Measurements from ENCODE around the gene CDK5RAP2. TPM values are rescaled to one million over a fixed set of nuclear protein-coding genes. Genes with fewer than 3 reads are reported as not detected.

The CDK5RAP2 gene
- total RNA-seq, 2 experiments from 2014 or later = 76.0 to 81.6 TPM

DNA sequence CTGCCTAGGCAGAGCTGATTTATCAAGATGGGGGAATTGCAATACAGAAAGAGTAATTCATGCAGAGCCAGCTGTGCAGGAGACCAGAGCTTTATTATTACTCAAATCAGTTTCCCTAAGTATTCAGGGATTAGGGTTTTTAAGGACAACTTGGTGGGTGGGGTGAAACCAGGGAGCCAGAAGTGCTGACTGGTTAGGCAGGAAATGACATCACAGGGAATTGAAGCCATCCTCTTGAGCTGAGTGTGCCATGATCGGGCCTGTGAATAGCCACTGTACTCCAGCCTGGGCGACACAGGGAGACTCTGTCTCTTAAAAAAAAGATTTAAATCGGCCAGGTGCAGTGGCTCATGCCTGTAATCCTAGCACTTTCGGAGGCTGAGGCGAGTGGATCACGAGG is 45.3 kb upstream of the CDK5RAP2 start:
- Histone ChIP-seq H3K4me1 (ENCODE audit: insufficient read depth, low read length, poor library complexity, severe bottlenecking) (no peaks in the 10 kb centered on the region), H3K36me3 (ENCODE audit: insufficient read depth, low read length) (no peaks in the 10 kb centered on the region), H2AFZ (ENCODE audit: low read length) (no peak overlapping the region), H3K9me2 (ENCODE audit: insufficient read depth, low read length) (no peaks in the 10 kb centered on the region), H3K79me2 (ENCODE audit: insufficient read depth, low read depth, low read length) (no peaks in the 10 kb centered on the region), H3K4me3 (ENCODE audit: low read depth, low read length, poor library complexity, severe bottlenecking) (no peak overlapping the region), H4K20me1 (ENCODE audit: insufficient read depth, low read length) (no peaks in the 10 kb centered on the region), H3K27ac (ENCODE audit: low read depth, low read length, poor library complexity, severe bottlenecking) (no peak overlapping the region), H3K9me3 (ENCODE audit: low read length) (no peaks in the 10 kb centered on the region), H3K4me2 (ENCODE audit: low read length) (no peak overlapping the region)
- ChIA-PET POLR2A (interaction anchor here (1.2 kb wide), 1 partner anchor 21 kb away, joined by 4 read pairs; no protein-coding TSS in a partner anchor), CTCF (ENCODE audit: unreplicated experiment) (no interaction called here)
- intact Hi-C loops (cut with micrococcal nuclease; ENCODE audit: unreplicated experiment) = loop anchor here (10.0 kb wide), 1 partner anchor 90 kb away; the partner anchor contains the start of gene MEGF9
- no peak for TF ChIP-seq EZH2phosphoT487 (IDR thresholded peaks at IDR 0.05; ENCODE audit: borderline replicate concordance, low read depth, low read length)
- TF ChIP-seq, protein P1, sequence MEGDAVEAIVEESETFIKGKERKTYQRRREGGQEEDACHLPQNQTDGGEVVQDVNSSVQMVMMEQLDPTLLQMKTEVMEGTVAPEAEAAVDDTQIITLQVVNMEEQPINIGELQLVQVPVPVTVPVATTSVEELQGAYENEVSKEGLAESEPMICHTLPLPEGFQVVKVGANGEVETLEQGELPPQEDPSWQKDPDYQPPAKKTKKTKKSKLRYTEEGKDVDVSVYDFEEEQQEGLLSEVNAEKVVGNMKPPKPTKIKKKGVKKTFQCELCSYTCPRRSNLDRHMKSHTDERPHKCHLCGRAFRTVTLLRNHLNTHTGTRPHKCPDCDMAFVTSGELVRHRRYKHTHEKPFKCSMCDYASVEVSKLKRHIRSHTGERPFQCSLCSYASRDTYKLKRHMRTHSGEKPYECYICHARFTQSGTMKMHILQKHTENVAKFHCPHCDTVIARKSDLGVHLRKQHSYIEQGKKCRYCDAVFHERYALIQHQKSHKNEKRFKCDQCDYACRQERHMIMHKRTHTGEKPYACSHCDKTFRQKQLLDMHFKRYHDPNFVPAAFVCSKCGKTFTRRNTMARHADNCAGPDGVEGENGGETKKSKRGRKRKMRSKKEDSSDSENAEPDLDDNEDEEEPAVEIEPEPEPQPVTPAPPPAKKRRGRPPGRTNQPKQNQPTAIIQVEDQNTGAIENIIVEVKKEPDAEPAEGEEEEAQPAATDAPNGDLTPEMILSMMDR (conservative IDR thresholded peaks at IDR 0.05; ENCODE audit: low read length) = no peak
- no TSS peak for BruUV-seq (replicated peaks)
- no peak for DNase-seq (ENCODE audit: low spot score)

DNA sequence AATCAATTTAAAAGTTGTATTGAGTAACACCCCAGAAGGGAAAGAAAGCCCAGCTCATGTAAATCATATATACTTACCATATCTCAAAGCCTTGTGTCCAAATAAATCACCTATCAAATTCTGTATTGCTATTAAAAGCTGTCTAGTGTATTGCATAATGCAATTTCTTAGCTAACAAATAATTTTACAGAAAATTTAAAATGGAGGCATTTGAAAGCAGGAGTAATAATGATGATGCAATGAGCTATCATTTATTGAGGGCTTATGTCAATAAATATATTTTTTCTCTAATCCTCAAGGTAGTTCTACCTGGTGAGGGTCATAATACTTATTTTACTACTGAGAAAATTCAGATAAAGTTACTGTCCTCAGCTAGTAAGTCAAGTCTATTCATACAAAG is 42.8 kb upstream of the CDK5RAP2 start:
- Histone ChIP-seq H3K4me2 (ENCODE audit: low read length) (no peak overlapping the region), H3K36me3 (ENCODE audit: insufficient read depth, low read length) (peaks cover 4% of the 10 kb centered on the region; the same call in 1 of the 2 replicates), H4K20me1 (ENCODE audit: insufficient read depth, low read length) (no peaks in the 10 kb centered on the region), H2AFZ (ENCODE audit: low read length) (no peak overlapping the region), H3K27ac (ENCODE audit: low read depth, low read length, poor library complexity, severe bottlenecking) (no peak overlapping the region), H3K9me2 (ENCODE audit: insufficient read depth, low read length) (no peaks in the 10 kb centered on the region), H3K9me3 (ENCODE audit: low read length) (no peaks in the 10 kb centered on the region), H3K4me1 (ENCODE audit: insufficient read depth, low read length, poor library complexity, severe bottlenecking) (no peaks in the 10 kb centered on the region), H3K79me2 (ENCODE audit: insufficient read depth, low read depth, low read length) (no peaks in the 10 kb centered on the region), H3K4me3 (ENCODE audit: low read depth, low read length, poor library complexity, severe bottlenecking) (no peak overlapping the region)
- no peak for TF ChIP-seq EZH2phosphoT487 (IDR thresholded peaks at IDR 0.05; ENCODE audit: borderline replicate concordance, low read depth, low read length)
- TF ChIP-seq, protein P1 (conservative IDR thresholded peaks at IDR 0.05; ENCODE audit: low read length) = no peak
- no peak for DNase-seq (ENCODE audit: low spot score)
- intact Hi-C loops (cut with micrococcal nuclease; ENCODE audit: unreplicated experiment) = loop anchor here (10.0 kb wide), 1 partner anchor 92 kb away; the partner anchor contains the start of gene MEGF9
- POLR2A ChIA-PET = interaction anchor here (0.5 to 1.9 kb wide), 7 partner anchors 9 to 520 kb away, joined by 3 to 9 read pairs (median 4); no protein-coding TSS in a partner anchor
- no TSS peak for BruUV-seq (replicated peaks)
- CTCF ChIA-PET (ENCODE audit: unreplicated experiment) = no interaction called here

DNA sequence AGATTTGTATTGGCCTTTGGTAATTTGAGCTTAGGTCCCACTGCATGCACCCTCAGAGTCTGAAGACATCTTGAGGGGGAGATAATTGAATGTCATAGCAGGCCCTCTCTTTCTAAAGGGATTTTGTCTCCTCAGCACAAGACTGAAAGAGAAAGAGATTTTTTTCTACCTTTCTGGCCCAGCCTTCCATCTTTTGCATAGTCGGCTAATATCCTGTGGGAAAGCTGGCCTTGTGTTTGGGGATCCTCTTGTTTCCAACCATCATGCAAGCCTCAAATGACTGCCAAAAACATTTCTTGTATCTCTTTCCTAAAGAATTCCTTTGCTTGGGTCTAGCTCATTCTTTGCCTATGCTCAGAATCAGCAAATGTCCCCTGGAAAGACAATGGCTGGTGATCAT is 42.0 kb upstream of the CDK5RAP2 start:
- Histone ChIP-seq H3K79me2 (ENCODE audit: insufficient read depth, low read depth, low read length) (no peaks in the 10 kb centered on the region), H3K36me3 (ENCODE audit: insufficient read depth, low read length) (peaks cover 4% of the 10 kb centered on the region; the same call in 1 of the 2 replicates), H3K4me3 (ENCODE audit: low read depth, low read length, poor library complexity, severe bottlenecking) (no peak overlapping the region), H3K4me1 (ENCODE audit: insufficient read depth, low read length, poor library complexity, severe bottlenecking) (no peaks in the 10 kb centered on the region), H3K4me2 (ENCODE audit: low read length) (no peak overlapping the region), H2AFZ (ENCODE audit: low read length) (no peak overlapping the region), H3K27ac (ENCODE audit: low read depth, low read length, poor library complexity, severe bottlenecking) (no peak overlapping the region), H4K20me1 (ENCODE audit: insufficient read depth, low read length) (no peaks in the 10 kb centered on the region), H3K9me2 (ENCODE audit: insufficient read depth, low read length) (no peaks in the 10 kb centered on the region), H3K9me3 (ENCODE audit: low read length) (no peaks in the 10 kb centered on the region)
- CTCF ChIA-PET (ENCODE audit: unreplicated experiment) = no interaction called here
- TF ChIP-seq, protein P1 (conservative IDR thresholded peaks at IDR 0.05; ENCODE audit: low read length) = no peak
- no peak for TF ChIP-seq EZH2phosphoT487 (IDR thresholded peaks at IDR 0.05; ENCODE audit: borderline replicate concordance, low read depth, low read length)
- POLR2A ChIA-PET = interaction anchor here (0.6 to 1.9 kb wide), 3 partner anchors 8 to 119 kb away, joined by 5 to 6 read pairs (median 6); no protein-coding TSS in a partner anchor
- BruUV-seq (replicated peaks) = no TSS peak
- intact Hi-C loops (cut with micrococcal nuclease; ENCODE audit: unreplicated experiment) = loop anchor here (10.0 kb wide), 1 partner anchor 93 kb away; the partner anchor contains the start of gene MEGF9
- no peak for DNase-seq (ENCODE audit: low spot score)

Measured in OCI-LY7 (cell line).